ENCODE measurements around the gene XPR1. TPM values are rescaled to one million over a fixed set of nuclear protein-coding genes. Genes with fewer than 3 reads are reported as not detected.

Gene XPR1
- total RNA-seq, 2 donors from 2014 or later = 39.3 to 50.9 TPM

DNA sequence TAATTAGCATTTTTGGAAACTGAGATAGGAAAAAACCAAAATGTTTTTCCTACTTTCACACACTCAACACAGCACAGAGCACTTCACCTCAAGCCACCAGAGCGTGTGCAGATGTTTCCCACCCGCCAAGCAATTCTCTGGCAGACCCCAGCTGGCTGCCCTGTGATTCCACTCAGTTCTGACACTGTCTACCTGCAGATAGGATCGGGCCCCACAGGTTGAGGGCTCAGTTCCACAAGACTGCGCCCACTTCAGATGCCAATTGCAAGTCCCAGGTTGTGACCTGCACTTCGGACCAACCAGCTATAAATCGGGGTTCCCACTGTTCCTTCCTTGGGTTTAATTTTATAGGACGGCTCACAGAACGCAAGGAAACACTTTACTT, 290.8 kb downstream of the XPR1 start:
- Mint-ChIP-seq H3K27ac (peak overlapping the region; percentile 98), H3K4me1 (peaks cover 59% of the 10 kb centered on the region)

DNA sequence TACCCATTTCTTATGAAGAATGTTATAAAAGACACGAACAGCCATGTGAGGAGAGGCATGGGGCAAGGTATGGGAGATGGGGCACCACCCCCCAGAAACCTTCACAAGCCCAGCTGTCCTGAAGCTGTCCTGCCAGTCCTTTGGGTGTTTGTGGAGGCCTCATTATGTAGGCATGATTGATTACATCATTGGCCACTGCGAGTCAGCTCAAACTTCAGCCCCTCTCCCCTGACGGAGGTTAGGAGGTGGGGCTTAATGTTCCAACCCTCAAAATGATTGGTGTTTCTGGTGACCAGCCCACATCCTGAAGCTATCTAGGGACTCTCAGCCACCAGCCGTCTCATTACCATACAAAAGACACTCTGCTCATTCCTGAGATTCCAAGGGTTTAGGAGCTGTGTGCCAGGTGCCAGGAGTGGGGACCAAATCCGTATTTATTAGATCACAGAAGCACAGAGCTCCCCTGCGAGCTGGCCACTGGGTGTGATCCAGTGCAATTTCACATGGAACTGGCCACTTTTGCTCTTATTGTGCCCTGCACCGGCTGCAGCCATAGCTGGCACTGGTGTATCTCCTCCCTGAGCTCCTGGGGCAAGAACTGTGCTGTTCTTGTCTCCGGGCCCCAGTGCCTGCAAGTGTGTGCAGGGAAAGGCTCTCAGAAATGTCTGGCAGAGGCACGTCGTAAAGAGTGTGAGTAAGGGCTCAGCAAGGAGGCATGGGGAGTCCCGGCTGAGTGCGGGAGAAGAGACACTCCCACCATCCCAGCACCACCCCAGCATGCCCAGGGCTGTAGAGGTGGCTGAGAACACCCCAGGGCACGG, 291.4 kb downstream of the XPR1 start:
- H3K9ac ChIP-seq (ENCODE audit: extremely low read depth, low read length, poor library complexity, severe bottlenecking) = peak overlapping the region; percentile 50
- TF ChIP-seq, protein P1, sequence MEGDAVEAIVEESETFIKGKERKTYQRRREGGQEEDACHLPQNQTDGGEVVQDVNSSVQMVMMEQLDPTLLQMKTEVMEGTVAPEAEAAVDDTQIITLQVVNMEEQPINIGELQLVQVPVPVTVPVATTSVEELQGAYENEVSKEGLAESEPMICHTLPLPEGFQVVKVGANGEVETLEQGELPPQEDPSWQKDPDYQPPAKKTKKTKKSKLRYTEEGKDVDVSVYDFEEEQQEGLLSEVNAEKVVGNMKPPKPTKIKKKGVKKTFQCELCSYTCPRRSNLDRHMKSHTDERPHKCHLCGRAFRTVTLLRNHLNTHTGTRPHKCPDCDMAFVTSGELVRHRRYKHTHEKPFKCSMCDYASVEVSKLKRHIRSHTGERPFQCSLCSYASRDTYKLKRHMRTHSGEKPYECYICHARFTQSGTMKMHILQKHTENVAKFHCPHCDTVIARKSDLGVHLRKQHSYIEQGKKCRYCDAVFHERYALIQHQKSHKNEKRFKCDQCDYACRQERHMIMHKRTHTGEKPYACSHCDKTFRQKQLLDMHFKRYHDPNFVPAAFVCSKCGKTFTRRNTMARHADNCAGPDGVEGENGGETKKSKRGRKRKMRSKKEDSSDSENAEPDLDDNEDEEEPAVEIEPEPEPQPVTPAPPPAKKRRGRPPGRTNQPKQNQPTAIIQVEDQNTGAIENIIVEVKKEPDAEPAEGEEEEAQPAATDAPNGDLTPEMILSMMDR (conservative IDR thresholded peaks at IDR 0.05) = no peak
- Mint-ChIP-seq H3K27me3 (ENCODE audit: insufficient read depth) (no peaks in the 10 kb centered on the region), H3K9me3 (no peaks in the 10 kb centered on the region), H3K27ac (peak overlapping the region; percentile 98), H3K36me3 (ENCODE audit: low read depth) (no peaks in the 10 kb centered on the region), H3K4me1 (peaks cover 63% of the 10 kb centered on the region), H3K4me3 (peak overlapping the region; percentile 42)
- H3K36me3 ChIP-seq (ENCODE audit: control insufficient read depth, insufficient read depth, low read length) = no peaks in the 10 kb centered on the region
- no peak overlapping the region for H3K4me3 ChIP-seq (ENCODE audit: low read length)
- H3K9me3 ChIP-seq (ENCODE audit: control insufficient read depth, low read length) = no peaks in the 10 kb centered on the region
- peak overlapping the region; percentile 63 for H3K27ac ChIP-seq (ENCODE audit: low read depth, low read length)
- WGBS, 2 experiments (ENCODE audit: insufficient coverage in 1 of 2, insufficient read length in 1 of 2) = 6 to 32% methylated on average over 5 to 13 of the region's 13 CpGs
- DNase-seq = peak; percentile 95
- no peaks in the 10 kb centered on the region for H3K27me3 ChIP-seq (ENCODE audit: control insufficient read depth, insufficient read depth, low read length, poor library complexity, severe bottlenecking)
- H3K4me1 ChIP-seq (ENCODE audit: control insufficient read depth, insufficient read depth, low read length) = peaks cover 41% of the 10 kb centered on the region

More for the DNA sequence above, 290.8 kb downstream of the XPR1 start:
- Histone ChIP-seq H3K4me3 (ENCODE audit: low read length) (no peak overlapping the region), H3K27me3 (ENCODE audit: control insufficient read depth, insufficient read depth, low read length, poor library complexity, severe bottlenecking) (no peaks in the 10 kb centered on the region), H3K9me3 (ENCODE audit: control insufficient read depth, low read length) (no peaks in the 10 kb centered on the region), H3K4me1 (ENCODE audit: control insufficient read depth, insufficient read depth, low read length) (peaks cover 35% of the 10 kb centered on the region), H3K27ac (ENCODE audit: low read depth, low read length) (peak overlapping the region; percentile 37), H3K9ac (ENCODE audit: extremely low read depth, low read length, poor library complexity, severe bottlenecking) (peak overlapping the region; percentile 2), H3K36me3 (ENCODE audit: control insufficient read depth, insufficient read depth, low read length) (no peaks in the 10 kb centered on the region)
- peak overlapping the region; percentile 42 for H3K4me3 Mint-ChIP-seq
- H3K36me3 Mint-ChIP-seq (ENCODE audit: low read depth) = no peaks in the 10 kb centered on the region
- no peaks in the 10 kb centered on the region for H3K27me3 Mint-ChIP-seq (ENCODE audit: insufficient read depth)
- TF ChIP-seq, protein P1 (conservative IDR thresholded peaks at IDR 0.05) = no peak
- peak; percentile 69 for DNase-seq
- H3K9me3 Mint-ChIP-seq = no peaks in the 10 kb centered on the region
- WGBS, 2 experiments (ENCODE audit: insufficient coverage in 1 of 2, insufficient read length in 1 of 2) = 73 to 78% methylated on average over 5 to 8 of the region's 8 CpGs

DNA sequence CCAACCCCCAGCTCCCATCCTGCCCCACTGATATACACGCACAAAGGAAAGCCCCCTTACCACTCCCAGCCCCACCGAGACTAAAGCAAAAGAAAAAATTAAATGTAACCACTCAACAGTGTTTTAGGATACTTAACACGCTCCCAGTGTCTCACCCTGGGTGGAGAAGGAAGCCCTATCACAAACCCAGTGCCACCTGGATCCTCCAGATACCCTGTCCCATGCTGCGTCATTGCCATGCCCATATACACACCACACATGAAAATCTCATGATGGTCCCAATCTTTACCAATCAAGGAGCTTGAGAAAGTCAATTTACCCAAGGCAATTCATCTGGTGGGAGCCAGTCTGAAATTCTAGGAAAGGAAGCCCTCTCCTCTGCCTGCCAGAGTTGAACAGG, 292.1 kb downstream of the XPR1 start:
- Histone ChIP-seq H3K27ac (ENCODE audit: low read depth, low read length) (peak overlapping the region; percentile 63), H3K27me3 (ENCODE audit: control insufficient read depth, insufficient read depth, low read length, poor library complexity, severe bottlenecking) (no peaks in the 10 kb centered on the region), H3K4me3 (ENCODE audit: low read length) (no peak overlapping the region), H3K9ac (ENCODE audit: extremely low read depth, low read length, poor library complexity, severe bottlenecking) (peak overlapping the region; percentile 50), H3K36me3 (ENCODE audit: control insufficient read depth, insufficient read depth, low read length) (no peaks in the 10 kb centered on the region), H3K9me3 (ENCODE audit: control insufficient read depth, low read length) (no peaks in the 10 kb centered on the region), H3K4me1 (ENCODE audit: control insufficient read depth, insufficient read depth, low read length) (peaks cover 45% of the 10 kb centered on the region)
- TF ChIP-seq, protein P1 (conservative IDR thresholded peaks at IDR 0.05) = no peak
- H3K27me3 Mint-ChIP-seq (ENCODE audit: insufficient read depth) = no peaks in the 10 kb centered on the region
- peaks cover 69% of the 10 kb centered on the region for H3K4me1 Mint-ChIP-seq
- H3K27ac Mint-ChIP-seq = peak overlapping the region; percentile 98
- no peaks in the 10 kb centered on the region for H3K9me3 Mint-ChIP-seq
- no peak for DNase-seq
- no peaks in the 10 kb centered on the region for H3K36me3 Mint-ChIP-seq (ENCODE audit: low read depth)
- 56 to 86% methylated on average over 3 to 4 of the region's 4 CpGs for WGBS, 2 experiments (ENCODE audit: insufficient coverage in 1 of 2, insufficient read length in 1 of 2)
- H3K4me3 Mint-ChIP-seq = peak overlapping the region; percentile 42
